Panc1 (cell line): ENCODE measurements around the gene GDF7. TPM values are rescaled to one million over a fixed set of nuclear protein-coding genes. Genes with fewer than 3 reads are reported as not detected.
A peak's percentile ranks its signal among the peaks of the same experiment; 100 is the strongest.

Source experiments
- ATAC-seq: fragments of 200-7000 bp; cut with Tn5 transposase; 2 replicates; pipeline ENCODE4 v1.9.1; 2020; ENCODE audit warnings: mild to moderate bottlenecking, moderate library complexity
- Bru-seq: library from RNA; stranded (reverse); fragments of 400-500 nt; gene quantifications from one replicate; lab custom pipeline; 2021; lab: Mats Ljungman, UMichigan
- BruChase-seq, 2 experiments: library from RNA; stranded (reverse); fragments of 400-500 nt; gene quantifications; one replicate each; lab custom pipeline; 2021; lab: Mats Ljungman, UMichigan
- BruUV-seq: library from RNA; stranded (reverse); fragments of 400-500 nt; replicated peaks from 2 replicates; lab custom pipeline; 2021; lab: Mats Ljungman, UMichigan
- CTCF ChIA-PET: fragments of 300-600 bp; sonication (Branson Sonifier 250); formaldehyde crosslinking; loops from one replicate; lab custom pipeline; 2022; ENCODE audit warnings: antibody characterized with exemption; lab: Charles Lee
- POLR2A ChIA-PET: fragments of 300-600 bp; sonication (Branson Sonifier 250); formaldehyde crosslinking; loops from one replicate; lab custom pipeline; 2022; ENCODE audit warnings: antibody characterized with exemption; lab: Charles Lee
- DNase-seq: peaks from one replicate; pipeline ENCODE4 v3.0.0-alpha.2; 2010; ENCODE audit warnings: low read depth, low spot score
- H3K27ac ChIP-seq: 2 replicates; pipeline ENCODE4 v1.5.1; 2011; ENCODE audit warnings: mild to moderate bottlenecking, low read length, inconsistent platforms
- H3K27me3 ChIP-seq: fragments of 200-500 bp; sonication (Bioruptor generic); 2 replicates; pipeline ENCODE4 v1.6.0; 2014; ENCODE audit warnings: low read length, inconsistent platforms; ENCODE audit not compliant: control insufficient read depth, insufficient read depth
- H3K36me3 ChIP-seq: fragments of 200-500 bp; sonication (Bioruptor generic); 2 replicates; pipeline ENCODE4 v1.5.1; 2014; ENCODE audit warnings: inconsistent platforms, mild to moderate bottlenecking, low read length, moderate library complexity; ENCODE audit not compliant: control insufficient read depth, insufficient read depth
- H3K4me1 ChIP-seq: 2 replicates; pipeline ENCODE4 v1.5.1; 2011; ENCODE audit warnings: inconsistent platforms, mild to moderate bottlenecking, low read length, moderate library complexity; ENCODE audit not compliant: control insufficient read depth, insufficient read depth
- H3K4me3 ChIP-seq, 2 experiments: 2 replicates each; pipeline ENCODE4 v1.5.1; 2011 to 2012; ENCODE audit warnings: low read depth in 2 of 2, low read length in 2 of 2, mild to moderate bottlenecking in 2 of 2, inconsistent platforms in 1 of 2, moderate library complexity in 1 of 2
- H3K9me3 ChIP-seq: fragments of 200-500 bp; sonication (Bioruptor generic); 2 replicates; pipeline ENCODE4 v1.5.1; 2014; ENCODE audit warnings: low read depth, mild to moderate bottlenecking, inconsistent platforms, low read length, moderate library complexity; ENCODE audit not compliant: control insufficient read depth, insufficient read depth
- POLR2AphosphoS5 ChIP-seq: IDR thresholded peaks from 2 replicates; pipeline ENCODE4 v1.6.1; 2012; ENCODE audit warnings: mild to moderate bottlenecking, low read depth, low read length, moderate library complexity
- SIN3A ChIP-seq: IDR thresholded peaks from 2 replicates; pipeline ENCODE4 v1.6.1; 2012; ENCODE audit warnings: low read depth, mild to moderate bottlenecking, low read length, moderate library complexity, borderline replicate concordance; ENCODE audit not compliant: insufficient read depth
- TCF7L2 ChIP-seq: IDR thresholded peaks from 2 replicates; pipeline ENCODE4 v1.6.1; 2011; ENCODE audit warnings: mild to moderate bottlenecking, low read depth, low read length, inconsistent platforms
- in situ Hi-C: cut with HindIII; loops from 2 replicates; pipeline ENCODE4 v1.10.0; 2016; ENCODE audit warnings: low sequenced_read_pairs, low pct_unique_long_range_greater_than_20kb
- intact Hi-C: fragments of 100-400 bp; cut with micrococcal nuclease; formaldehyde crosslinking; loops from one replicate; pipeline ENCODE4 v1.10.0; 2022; ENCODE audit not compliant: unreplicated experiment
- long read RNA-seq: library from polyadenylated mRNA; unstranded; transcript quantifications from one replicate; pipeline ENCODE4 v2.0.0, GENCODE V29; 2021; ENCODE audit not compliant: unreplicated experiment
- polyA plus RNA-seq: library from polyadenylated mRNA; unstranded; fragments of >200 nt; gene quantifications from one replicate; pipeline ENCODE4 v1.2.1, GENCODE V29; 2012; ENCODE audit warnings: missing spikeins; ENCODE audit not compliant: insufficient read length
- total RNA-seq: library from RNA; stranded (reverse); gene quantifications from one replicate; pipeline ENCODE4 v1.2.1, GENCODE V29; 2021; ENCODE audit not compliant: unreplicated experiment
- TF ChIP-seq, protein P1 (sequence below): fragments of 450-650 bp; IDR thresholded peaks from 2 replicates; pipeline ENCODE4 v1.5.1; 2017; ENCODE audit warnings: mild to moderate bottlenecking
- TF ChIP-seq, protein P2 (sequence below), 2 experiments: IDR thresholded peaks; 2 replicates each; pipeline ENCODE4 v1.6.1; 2011 to 2012; ENCODE audit warnings: low read depth in 2 of 2, control low read depth in 1 of 2, low read length in 1 of 2, mild to moderate bottlenecking in 1 of 2, moderate library complexity in 1 of 2; ENCODE audit not compliant: insufficient read depth in 1 of 2

Gene GDF7
- not detected for total RNA-seq
- polyA plus RNA-seq = not detected
- percentile 7 among the genes with signal in this experiment for Bru-seq, nascent RNA
- percentile 15 among the genes with signal in this experiment for BruChase-seq, experiment 1, labeled RNA remaining after a 2-hour chase
- BruChase-seq, experiment 2, labeled RNA remaining after a 6-hour chase = percentile 7 among the genes with signal in this experiment
- long read RNA-seq = 0 reads

DNA sequence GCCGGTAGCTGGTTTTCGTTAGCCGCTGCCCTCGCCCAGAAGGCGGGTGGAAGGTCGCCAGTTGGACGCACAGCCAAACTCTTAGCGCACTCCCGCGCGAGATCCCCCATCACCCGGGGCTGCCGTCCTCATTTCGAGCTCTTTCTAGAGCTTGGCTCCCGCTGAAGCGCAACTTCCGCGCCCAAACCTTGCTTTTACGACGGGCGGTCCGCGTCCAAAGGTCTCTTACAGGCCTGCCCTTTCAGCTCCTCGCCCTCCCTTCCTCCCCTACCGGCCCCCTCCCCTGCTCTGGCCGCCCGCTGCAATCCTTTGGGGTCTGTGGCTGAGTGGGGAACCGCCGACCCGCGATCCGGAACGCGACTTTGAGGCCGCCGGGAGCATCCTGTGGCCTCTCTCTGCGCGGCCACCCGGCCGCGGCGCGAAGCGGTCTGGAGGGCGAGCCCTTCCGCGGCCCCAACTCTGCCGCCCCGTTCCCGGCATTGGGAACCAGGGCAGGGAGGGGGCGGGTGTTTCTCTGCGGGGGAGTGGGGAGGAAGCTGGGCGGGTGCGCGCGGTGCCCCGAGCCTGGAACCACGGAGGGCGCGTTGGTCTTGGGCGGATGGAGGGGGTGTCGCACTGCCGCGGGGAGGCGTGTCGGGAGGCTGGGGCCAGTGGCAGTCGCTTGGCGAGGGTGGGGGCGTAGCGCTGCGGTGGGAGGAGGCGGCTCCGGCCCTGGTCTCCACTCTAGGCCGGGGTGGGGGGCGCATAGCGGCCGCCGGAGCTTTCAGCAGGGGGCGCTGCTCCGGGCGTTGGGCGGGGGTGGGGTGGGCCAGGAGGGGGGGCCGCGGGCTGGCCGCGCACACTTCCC, at the start of gene GDF7:
Gene GDF7, plus strand, starts transcription at position 841 of the 847 bp plus-strand sequence. CDS start 96 bp downstream, outside the sequence.
- DNase-seq (no peak), ATAC-seq (no peak)
- no TSS peak for BruUV-seq
- intact Hi-C loops (loop anchor here (10.0 kb wide), 1 partner anchor 108 kb away; no protein-coding TSS in a partner anchor), in situ Hi-C loops (no loop called here)
- Histone ChIP-seq H3K9me3 (no peaks in the 10 kb centered on the region), H3K36me3 (no peaks in the 10 kb centered on the region), H3K4me3 (peak within 1 kb of the TSS; percentile 28 to 43), H3K27ac (no peak within 1 kb of the TSS), H3K4me1 (peaks cover 8% of the 10 kb centered on the region), H3K27me3 (peaks cover 24% of the 10 kb centered on the region)
- TF ChIP-seq, protein P1, sequence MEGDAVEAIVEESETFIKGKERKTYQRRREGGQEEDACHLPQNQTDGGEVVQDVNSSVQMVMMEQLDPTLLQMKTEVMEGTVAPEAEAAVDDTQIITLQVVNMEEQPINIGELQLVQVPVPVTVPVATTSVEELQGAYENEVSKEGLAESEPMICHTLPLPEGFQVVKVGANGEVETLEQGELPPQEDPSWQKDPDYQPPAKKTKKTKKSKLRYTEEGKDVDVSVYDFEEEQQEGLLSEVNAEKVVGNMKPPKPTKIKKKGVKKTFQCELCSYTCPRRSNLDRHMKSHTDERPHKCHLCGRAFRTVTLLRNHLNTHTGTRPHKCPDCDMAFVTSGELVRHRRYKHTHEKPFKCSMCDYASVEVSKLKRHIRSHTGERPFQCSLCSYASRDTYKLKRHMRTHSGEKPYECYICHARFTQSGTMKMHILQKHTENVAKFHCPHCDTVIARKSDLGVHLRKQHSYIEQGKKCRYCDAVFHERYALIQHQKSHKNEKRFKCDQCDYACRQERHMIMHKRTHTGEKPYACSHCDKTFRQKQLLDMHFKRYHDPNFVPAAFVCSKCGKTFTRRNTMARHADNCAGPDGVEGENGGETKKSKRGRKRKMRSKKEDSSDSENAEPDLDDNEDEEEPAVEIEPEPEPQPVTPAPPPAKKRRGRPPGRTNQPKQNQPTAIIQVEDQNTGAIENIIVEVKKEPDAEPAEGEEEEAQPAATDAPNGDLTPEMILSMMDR = peak; percentile 61; the same call in 1 of the 2 replicates
- TF ChIP-seq SIN3A (no peak), TCF7L2 (no peak), POLR2AphosphoS5 (no peak)
- POLR2A ChIA-PET = no interaction called here
- CTCF ChIA-PET = interaction anchor here (0.6 kb wide), 1 partner anchor 304 kb away, joined by 3 read pairs; no protein-coding TSS in a partner anchor

DNA sequence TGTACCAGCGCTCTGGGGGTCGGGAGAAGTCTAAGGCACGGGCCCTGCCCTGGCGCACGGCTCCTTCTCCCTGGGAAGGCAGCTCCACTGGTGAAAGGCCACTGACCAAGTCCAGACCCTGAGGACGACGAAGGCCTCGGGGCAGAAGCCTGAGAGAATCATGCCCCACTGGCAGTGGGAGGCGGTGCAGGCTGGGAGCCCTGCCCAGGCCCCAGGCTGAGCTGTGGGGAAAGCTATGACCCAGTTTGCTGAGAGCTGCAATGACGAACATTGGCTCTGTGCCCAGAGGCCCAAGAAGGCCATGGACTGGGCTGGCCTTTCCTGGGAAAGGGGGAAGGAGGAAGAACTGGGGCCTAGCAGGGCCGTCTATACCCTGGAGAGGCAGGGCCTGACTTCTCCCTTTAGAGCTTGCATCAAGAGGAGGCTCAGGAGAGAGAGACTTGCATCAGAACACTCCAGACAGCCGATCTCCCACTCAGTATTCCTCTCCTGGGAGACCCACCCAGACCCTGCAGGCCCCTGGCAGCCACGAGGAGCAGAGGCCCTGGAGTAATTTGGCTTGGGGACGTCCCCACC, 49.0 kb upstream of the GDF7 start:
- intact Hi-C loops (no loop called here), in situ Hi-C loops (no loop called here)
- CTCF ChIA-PET = interaction anchor here (0.5 to 0.6 kb wide), 2 partner anchors 25 to 170 kb away, joined by 3 read pairs; no protein-coding TSS in a partner anchor

More for the DNA sequence above, 49.0 kb upstream of the GDF7 start:
- no peaks in the 10 kb centered on the region for H3K9me3 ChIP-seq
- no peaks in the 10 kb centered on the region for H3K27me3 ChIP-seq
- no peak overlapping the region for H3K4me3 ChIP-seq
- peaks cover 17% of the 10 kb centered on the region for H3K4me1 ChIP-seq
- BruUV-seq = no TSS peak
- POLR2A ChIA-PET = no interaction called here
- no peak for TF ChIP-seq SIN3A
- TF ChIP-seq POLR2AphosphoS5 = no peak
- TF ChIP-seq, protein P1 = no peak
- TF ChIP-seq TCF7L2 = no peak
- TF ChIP-seq, protein P2, sequence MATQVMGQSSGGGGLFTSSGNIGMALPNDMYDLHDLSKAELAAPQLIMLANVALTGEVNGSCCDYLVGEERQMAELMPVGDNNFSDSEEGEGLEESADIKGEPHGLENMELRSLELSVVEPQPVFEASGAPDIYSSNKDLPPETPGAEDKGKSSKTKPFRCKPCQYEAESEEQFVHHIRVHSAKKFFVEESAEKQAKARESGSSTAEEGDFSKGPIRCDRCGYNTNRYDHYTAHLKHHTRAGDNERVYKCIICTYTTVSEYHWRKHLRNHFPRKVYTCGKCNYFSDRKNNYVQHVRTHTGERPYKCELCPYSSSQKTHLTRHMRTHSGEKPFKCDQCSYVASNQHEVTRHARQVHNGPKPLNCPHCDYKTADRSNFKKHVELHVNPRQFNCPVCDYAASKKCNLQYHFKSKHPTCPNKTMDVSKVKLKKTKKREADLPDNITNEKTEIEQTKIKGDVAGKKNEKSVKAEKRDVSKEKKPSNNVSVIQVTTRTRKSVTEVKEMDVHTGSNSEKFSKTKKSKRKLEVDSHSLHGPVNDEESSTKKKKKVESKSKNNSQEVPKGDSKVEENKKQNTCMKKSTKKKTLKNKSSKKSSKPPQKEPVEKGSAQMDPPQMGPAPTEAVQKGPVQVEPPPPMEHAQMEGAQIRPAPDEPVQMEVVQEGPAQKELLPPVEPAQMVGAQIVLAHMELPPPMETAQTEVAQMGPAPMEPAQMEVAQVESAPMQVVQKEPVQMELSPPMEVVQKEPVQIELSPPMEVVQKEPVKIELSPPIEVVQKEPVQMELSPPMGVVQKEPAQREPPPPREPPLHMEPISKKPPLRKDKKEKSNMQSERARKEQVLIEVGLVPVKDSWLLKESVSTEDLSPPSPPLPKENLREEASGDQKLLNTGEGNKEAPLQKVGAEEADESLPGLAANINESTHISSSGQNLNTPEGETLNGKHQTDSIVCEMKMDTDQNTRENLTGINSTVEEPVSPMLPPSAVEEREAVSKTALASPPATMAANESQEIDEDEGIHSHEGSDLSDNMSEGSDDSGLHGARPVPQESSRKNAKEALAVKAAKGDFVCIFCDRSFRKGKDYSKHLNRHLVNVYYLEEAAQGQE (IDR thresholded peaks at IDR 0.05; ENCODE audit: insufficient read depth in 1 of 2, low read depth in 2 of 2, low read length in 1 of 2) = no peak
- peak overlapping the region; percentile 59; the same call in 1 of the 2 replicates for H3K27ac ChIP-seq
- DNase-seq = peak; percentile 36
- ATAC-seq = peak; percentile 80
- no peaks in the 10 kb centered on the region; the same call in none of the 2 replicates for H3K36me3 ChIP-seq
